ENCODE results near the gene MED10.
"Not testable (repeated sequence)": the region's sequence is repeated elsewhere in the genome, so short reads cannot be mapped to it uniquely, and the experiment has no call there.

MED10 gene

GRCh38 chr5:6372251-6373080 lies 5.9 kb downstream of the MED10 start:
- DNase-seq = no peak

GRCh38 chr5:6371079-6371810 lies 7.1 kb downstream of the MED10 start:
- DNase-seq = no peak

- DNase-seq = no peak
Measured at GRCh38 chr5:6370580-6370979, 7.8 kb downstream of the MED10 start.

- DNase-seq = no peak
Measured at GRCh38 chr5:6365977-6366590, 12.3 kb downstream of the MED10 start.

GRCh38 chr5:6365142-6365976 lies 13.0 kb downstream of the MED10 start:
- no peak for DNase-seq

GRCh38 chr5:6363454-6364011 lies 14.8 kb downstream of the MED10 start:
- DNase-seq = not testable (repeated sequence)

GRCh38 chr5:6362846-6363245 lies 15.5 kb downstream of the MED10 start:
- DNase-seq = no peak

- no peak for DNase-seq
Measured at GRCh38 chr5:6361101-6361500, 17.2 kb downstream of the MED10 start.

GRCh38 chr5:6360323-6361072 lies 17.8 kb downstream of the MED10 start:
- no peak for DNase-seq

GRCh38 chr5:6359555-6360322 lies 18.6 kb downstream of the MED10 start:
- DNase-seq = no peak

GRCh38 chr5:6358434-6358820 lies 19.9 kb downstream of the MED10 start:
- no peak for DNase-seq

- not testable (repeated sequence) for DNase-seq
Measured at GRCh38 chr5:6357817-6358433, 20.4 kb downstream of the MED10 start.

GRCh38 chr5:6356578-6357164 lies 21.7 kb downstream of the MED10 start:
- no peak for DNase-seq

GRCh38 chr5:6355294-6355693 lies 23.1 kb downstream of the MED10 start:
- no peak for DNase-seq

GRCh38 chr5:6354848-6355247 lies 23.5 kb downstream of the MED10 start:
- DNase-seq = no peak

GRCh38 chr5:6353602-6354302 lies 24.6 kb downstream of the MED10 start:
- no peak for DNase-seq

GRCh38 chr5:6350277-6351090 lies 27.9 kb downstream of the MED10 start:
- no peak for DNase-seq

- DNase-seq = no peak
Measured at GRCh38 chr5:6349387-6349786, 29.0 kb downstream of the MED10 start.
